ENCODE results near the gene ALPL.

The ALPL gene

GRCh38 chr1:21598904-21599303, 89.7 kb downstream of the ALPL start:
- DNase-seq (ENCODE audit: low spot score) = no peak

- no peak for DNase-seq (ENCODE audit: low spot score)
Observed at GRCh38 chr1:21599402-21599801, 90.2 kb downstream of the ALPL start.

- no peak for DNase-seq (ENCODE audit: low spot score)
Observed at GRCh38 chr1:21601278-21602048, 92.2 kb downstream of the ALPL start.

- no peak for DNase-seq (ENCODE audit: low spot score)
Observed at GRCh38 chr1:21603177-21604138, 94.2 kb downstream of the ALPL start.

- DNase-seq (ENCODE audit: low spot score) = no peak
Observed at GRCh38 chr1:21604208-21604957, 95.2 kb downstream of the ALPL start.

GRCh38 chr1:21605012-21605715, 95.9 kb downstream of the ALPL start:
- no peak for DNase-seq (ENCODE audit: low spot score)

- DNase-seq (ENCODE audit: low spot score) = no peak
Observed at GRCh38 chr1:21605964-21606705, 96.9 kb downstream of the ALPL start.

- peak; percentile 74 for DNase-seq (ENCODE audit: low spot score)
Observed at GRCh38 chr1:21607549-21608529, 98.6 kb downstream of the ALPL start.

- DNase-seq (ENCODE audit: low spot score) = no peak
Observed at GRCh38 chr1:21608798-21609197, 99.6 kb downstream of the ALPL start.

GRCh38 chr1:21610027-21610426, 100.8 kb downstream of the ALPL start:
- no peak for DNase-seq (ENCODE audit: low spot score)

GRCh38 chr1:21610989-21611785, 102.0 kb downstream of the ALPL start:
- DNase-seq (ENCODE audit: low spot score) = no peak

- DNase-seq (ENCODE audit: low spot score) = no peak
Observed at GRCh38 chr1:21612057-21612456, 102.8 kb downstream of the ALPL start.

GRCh38 chr1:21613072-21613867, 104.0 kb downstream of the ALPL start:
- no peak for DNase-seq (ENCODE audit: low spot score)

GRCh38 chr1:21614419-21615115, 105.3 kb downstream of the ALPL start:
- no peak for DNase-seq (ENCODE audit: low spot score)

- DNase-seq (ENCODE audit: low spot score) = no peak
Observed at GRCh38 chr1:21616372-21616771, 107.1 kb downstream of the ALPL start.

- no peak for DNase-seq (ENCODE audit: low spot score)
Observed at GRCh38 chr1:21617126-21617738, 108.0 kb downstream of the ALPL start.

- DNase-seq (ENCODE audit: low spot score) = no peak
Observed at GRCh38 chr1:21618059-21618458, 108.8 kb downstream of the ALPL start.

All from kidney capillary endothelial cell (primary cell).